Measurements from ENCODE around the gene EML3.
"Not testable (repeated sequence)": the region's sequence is repeated elsewhere in the genome, so short reads cannot be mapped to it uniquely, and the experiment has no call there.

EML3 gene, protein sequence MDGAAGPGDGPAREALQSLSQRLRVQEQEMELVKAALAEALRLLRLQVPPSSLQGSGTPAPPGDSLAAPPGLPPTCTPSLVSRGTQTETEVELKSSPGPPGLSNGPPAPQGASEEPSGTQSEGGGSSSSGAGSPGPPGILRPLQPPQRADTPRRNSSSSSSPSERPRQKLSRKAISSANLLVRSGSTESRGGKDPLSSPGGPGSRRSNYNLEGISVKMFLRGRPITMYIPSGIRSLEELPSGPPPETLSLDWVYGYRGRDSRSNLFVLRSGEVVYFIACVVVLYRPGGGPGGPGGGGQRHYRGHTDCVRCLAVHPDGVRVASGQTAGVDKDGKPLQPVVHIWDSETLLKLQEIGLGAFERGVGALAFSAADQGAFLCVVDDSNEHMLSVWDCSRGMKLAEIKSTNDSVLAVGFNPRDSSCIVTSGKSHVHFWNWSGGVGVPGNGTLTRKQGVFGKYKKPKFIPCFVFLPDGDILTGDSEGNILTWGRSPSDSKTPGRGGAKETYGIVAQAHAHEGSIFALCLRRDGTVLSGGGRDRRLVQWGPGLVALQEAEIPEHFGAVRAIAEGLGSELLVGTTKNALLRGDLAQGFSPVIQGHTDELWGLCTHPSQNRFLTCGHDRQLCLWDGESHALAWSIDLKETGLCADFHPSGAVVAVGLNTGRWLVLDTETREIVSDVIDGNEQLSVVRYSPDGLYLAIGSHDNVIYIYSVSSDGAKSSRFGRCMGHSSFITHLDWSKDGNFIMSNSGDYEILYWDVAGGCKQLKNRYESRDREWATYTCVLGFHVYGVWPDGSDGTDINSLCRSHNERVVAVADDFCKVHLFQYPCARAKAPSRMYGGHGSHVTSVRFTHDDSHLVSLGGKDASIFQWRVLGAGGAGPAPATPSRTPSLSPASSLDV

DNA sequence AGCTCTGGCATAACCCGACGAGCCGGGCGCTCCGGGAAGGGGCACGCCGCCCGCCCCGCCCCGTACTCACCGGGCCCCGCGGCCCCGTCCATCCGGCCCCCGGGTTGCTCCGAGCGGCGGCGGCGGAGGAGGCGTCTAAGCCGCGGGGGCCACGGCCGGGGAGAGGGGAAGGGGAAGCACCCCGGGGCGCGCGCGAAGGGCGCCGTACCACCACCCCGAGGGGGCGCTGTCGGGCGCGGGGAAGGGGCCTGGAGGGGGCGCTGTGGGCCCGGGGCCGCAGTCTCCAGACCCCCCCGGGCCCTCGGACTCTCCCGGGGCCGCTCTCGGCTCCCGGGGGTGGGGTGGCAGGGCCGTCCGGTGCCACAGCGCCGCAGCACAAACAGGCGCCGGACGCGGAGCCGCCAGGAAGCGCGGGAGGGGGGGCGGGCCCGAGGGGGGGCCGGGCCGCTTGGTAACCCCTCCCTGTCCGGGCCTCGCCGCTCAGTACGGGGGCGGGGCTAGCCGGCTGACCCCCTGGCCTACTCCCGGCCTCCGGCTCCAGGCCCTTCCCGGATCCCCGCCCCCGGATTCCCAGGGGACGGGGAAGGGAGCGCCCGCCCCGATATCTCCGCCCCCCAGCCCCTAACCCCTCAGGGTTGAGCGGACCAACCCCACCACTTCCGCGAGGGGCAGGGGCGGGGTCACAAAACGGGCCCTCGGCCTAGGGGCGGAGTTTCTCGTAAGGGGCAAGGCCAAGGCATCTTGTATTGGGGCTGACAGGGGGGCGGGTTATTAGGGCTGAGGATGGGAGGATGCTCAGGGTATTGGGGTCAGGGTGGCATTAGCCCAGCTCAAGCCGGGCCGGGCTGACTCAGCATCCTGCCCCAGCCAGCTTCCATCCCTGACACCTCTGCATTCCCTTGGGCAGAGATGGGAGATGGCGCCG is at the start of gene EML3, which contains the start of gene ROM1:
Gene EML3 (minus strand): TSS at position 410 of the 925 bp plus-strand sequence. CDS start 318 bp downstream, at position 92.
Gene ROM1 (plus strand): TSS at position 892 of the 925 bp plus-strand sequence. CDS start 25 bp downstream, at position 917.
- DNase-seq = peak; percentile 91 to 93

DNA sequence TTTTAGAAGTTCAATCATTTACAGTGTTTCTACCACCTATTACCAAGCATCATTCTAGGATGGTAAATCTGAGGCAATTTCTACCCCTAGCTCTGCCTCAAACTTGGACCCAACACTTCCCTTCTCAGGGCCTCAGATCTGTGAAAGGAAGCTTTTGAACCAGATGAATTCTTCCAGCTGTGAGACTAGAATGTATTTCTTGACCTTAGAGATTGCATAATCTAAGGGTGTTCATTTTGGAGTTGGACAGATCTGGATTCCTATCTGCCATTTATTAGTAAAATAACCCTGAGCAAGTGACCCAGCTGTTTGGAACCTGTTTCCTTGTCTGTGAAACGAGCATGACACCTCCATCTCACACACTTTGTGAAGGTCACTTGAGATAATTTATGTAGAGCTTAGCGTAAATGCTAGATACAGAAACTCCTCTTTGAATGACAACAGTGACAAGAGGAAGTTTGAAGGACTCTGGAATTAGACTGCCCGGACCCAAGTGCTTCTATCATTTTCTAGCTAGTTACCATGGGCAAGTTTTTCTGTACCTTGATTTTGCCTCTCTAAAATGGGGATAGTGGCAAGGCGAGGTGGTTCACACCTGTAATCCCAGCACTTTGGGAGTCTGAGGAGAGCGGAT is 44.3 kb upstream of the EML3 start:
- DNase-seq = no peak

DNA sequence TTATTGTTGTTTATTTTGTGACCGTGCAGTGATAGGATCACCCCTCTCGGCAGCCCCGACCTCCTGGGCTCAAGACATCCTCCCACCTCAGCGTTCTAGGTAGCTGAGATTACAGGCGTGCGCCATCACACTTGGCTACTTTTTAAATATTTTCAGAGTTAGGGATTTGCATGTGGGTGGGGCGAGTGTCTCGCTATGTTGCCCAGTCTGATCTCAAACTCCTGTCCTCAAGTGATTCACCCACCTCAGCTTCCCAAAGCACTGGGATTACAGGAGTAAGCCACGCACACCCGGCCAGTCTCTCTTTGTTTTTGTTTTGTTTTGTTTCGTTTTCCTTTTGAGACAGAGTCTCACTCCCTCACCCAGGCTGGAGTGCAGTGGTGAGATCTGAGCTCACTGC is 41.7 kb upstream of the EML3 start:
- DNase-seq = no peak

DNA sequence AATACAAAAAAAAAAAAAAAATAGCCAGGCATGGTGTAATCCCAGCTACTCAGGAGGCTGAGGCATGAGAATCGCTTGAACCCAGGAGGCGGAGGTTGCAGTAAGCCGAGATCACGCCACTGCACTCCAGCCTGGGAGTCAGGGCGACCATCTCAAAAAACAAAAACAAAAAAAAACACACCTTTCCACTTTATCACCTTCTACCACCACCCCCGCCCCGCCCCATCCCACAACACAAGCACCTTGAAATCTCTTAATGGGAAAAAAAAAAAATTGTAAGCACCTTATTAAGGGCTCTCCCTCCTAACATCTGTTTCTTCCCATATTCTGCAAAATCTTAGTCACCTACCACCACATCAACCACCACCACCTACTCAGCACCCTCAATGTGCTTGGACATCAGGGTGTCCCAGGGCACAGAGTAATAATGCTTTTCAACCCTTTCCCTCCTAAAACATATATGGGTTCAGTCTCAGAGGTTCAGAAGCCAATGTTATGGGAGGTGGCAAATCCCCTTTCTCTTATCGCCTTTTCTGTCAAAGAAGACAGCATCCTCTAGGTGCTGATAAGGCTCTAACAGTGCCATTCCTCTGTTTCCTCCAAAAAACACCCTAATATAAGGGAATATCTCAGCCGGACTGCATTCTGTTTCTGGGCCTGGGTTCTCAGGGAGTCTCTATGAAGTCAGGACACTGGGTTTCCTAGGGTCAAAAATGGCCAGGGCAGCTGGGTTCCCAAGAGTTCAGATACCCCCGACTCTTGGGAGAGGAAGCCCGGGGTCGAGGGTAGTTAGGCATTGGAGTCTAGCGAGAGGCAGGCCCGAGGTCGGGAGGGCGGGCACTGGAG is 39.8 kb upstream of the EML3 start:
- DNase-seq = peak in 1 of 2 donors; percentile 69

DNA sequence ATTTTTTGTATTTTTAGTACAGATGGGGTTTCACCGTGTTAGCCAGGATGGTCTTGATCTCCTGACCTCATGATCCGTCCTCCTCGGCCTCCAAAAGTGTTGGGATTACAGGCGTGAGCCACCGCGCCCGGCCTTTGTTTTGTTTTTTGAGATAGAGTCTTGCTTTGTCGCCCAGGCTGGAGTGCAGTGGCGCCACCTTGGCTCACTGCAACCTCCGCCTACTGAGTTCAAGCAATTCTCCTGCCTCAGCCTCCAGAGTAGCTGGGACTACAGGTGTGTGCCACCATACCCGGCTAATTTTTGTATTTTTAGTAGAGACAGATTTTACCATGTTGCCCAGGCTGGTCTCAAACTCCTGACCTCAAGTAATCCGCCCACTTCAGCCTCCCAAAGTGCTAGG is 37.7 kb upstream of the EML3 start:
- DNase-seq = not testable (repeated sequence)

DNA sequence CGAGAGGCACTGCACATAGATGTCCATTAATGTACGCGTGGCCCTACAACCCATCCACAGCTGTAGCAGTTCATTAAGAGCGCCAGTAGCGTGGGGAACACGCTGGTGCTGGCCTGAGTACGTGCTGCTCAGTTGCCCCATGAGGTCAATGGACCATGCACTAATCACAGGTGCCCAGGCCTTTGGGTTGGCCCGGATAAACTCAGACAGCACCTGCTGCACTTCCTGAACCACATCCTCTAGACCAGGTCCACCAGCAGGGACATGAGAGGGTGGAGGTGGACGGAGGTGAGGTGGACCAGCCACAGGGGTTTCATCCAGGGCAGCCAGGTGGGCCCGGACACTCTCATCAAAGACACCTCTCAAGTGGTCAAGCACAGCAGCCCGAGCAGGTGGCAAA is 36.9 kb upstream of the EML3 start:
- DNase-seq = no peak

DNA sequence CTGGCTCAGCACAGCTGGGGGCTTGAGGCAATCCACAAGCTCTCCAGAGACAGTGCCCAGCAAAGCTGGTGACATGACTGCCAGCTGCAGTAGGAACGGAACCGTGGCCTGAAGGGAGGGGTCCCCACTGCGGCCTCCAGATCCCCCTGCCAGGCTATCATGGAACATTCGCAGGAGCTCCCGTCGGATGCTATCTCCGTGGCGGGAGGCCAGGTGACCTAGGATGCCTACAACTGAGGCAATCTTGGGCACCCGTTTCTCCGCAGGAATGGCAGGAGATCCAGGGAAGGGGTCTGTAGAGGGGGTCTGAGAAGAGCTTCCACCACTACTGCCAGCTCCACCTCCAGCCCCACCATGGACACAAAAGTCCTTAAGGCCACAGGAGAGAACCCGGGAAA is 36.4 kb upstream of the EML3 start:
- DNase-seq = no peak

DNA sequence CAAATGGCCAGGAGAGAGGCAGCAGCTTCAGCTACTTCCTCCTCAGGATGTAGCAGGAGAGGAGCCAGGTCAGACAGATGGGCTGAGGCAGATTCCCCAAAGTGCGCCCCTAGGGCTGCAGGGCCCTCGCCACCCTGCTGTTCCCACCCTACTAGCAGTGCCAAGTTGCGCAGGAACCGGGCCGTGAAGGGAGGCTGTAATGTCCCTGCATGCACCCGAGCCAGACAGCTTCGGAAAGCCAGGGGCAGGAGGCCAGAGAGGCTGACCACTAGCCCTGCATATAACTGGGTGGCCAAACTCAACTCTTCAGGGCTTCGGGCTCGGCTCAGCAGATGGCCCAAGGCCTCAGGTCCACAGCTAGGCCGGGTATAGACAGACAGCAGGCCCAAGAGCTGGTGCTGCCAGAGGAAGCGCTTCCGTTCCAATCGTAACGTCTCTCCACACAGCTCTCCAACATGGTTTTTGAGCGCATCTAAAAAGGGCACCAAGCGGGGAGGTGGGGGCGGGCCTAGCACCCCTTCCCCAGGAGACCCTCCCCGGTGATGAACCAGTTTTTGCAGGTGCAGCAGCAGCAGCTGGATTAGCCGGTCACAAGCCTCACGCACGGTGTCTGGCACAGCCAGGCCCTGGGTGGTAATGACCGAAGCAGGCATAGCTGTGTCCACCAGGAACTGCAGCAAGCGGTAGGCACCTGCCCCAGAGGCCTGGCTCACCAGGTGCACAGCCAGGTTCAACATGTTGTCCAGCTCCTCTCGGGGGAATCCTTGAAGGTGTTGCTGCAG is 35.8 kb upstream of the EML3 start:
- DNase-seq = no peak

DNA sequence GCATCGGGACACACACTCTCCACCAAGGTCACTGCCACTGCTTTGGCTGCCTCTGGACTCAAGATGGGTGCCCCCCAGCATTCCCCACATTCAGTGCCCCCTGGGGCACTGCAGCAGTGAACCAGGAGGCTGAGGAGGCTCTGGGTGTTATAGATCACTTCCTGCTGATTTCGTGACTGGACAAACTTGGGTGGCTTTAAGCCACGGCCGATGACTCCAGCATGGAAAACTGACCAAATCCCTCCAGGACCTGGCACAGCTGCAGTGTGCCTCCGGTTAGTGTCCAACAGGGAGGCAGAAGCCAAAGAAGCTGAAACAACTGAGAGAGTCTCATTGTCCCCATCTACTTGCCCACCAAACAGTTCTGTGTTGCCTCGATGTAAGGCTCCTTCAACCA is 35.0 kb upstream of the EML3 start:
- no peak for DNase-seq

DNA sequence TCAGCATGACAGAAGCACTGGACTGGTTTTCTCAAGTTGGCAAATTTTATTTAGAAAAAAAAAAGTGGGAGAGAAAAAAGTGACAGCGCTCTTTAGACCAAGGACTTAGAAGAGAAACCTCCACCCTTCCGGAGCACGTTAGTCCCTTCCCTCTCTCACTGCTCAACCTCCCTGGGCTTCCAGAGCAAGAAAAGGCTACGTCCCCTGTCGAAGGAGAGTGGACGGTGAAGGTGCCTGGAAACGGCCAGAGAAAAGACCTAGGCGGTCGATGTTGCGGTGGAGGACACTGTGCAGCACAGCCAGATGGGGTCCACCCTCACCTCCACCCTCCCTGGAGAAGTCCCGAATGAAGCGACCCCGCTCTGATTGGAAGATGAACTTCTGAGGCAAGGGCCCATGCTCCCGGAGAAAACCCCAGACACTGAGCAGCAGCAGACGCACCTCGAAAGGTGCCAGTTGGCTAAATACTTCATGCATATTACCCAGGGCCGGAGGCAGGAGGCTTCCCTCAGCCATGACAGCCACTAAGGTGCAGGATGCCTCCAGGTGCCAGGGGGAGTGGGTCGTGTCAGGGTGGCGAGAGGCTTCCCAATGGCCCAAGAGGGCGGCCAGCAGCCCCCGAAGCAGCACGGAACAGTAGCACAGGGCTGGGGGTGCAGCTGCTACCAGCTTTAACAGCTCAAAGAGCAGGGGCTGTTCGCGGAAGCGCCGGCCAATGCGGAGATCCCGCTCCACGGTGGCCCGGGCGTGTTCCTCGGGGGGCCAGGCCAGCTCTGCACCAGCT is 34.4 kb upstream of the EML3 start:
- DNase-seq = no peak

DNA sequence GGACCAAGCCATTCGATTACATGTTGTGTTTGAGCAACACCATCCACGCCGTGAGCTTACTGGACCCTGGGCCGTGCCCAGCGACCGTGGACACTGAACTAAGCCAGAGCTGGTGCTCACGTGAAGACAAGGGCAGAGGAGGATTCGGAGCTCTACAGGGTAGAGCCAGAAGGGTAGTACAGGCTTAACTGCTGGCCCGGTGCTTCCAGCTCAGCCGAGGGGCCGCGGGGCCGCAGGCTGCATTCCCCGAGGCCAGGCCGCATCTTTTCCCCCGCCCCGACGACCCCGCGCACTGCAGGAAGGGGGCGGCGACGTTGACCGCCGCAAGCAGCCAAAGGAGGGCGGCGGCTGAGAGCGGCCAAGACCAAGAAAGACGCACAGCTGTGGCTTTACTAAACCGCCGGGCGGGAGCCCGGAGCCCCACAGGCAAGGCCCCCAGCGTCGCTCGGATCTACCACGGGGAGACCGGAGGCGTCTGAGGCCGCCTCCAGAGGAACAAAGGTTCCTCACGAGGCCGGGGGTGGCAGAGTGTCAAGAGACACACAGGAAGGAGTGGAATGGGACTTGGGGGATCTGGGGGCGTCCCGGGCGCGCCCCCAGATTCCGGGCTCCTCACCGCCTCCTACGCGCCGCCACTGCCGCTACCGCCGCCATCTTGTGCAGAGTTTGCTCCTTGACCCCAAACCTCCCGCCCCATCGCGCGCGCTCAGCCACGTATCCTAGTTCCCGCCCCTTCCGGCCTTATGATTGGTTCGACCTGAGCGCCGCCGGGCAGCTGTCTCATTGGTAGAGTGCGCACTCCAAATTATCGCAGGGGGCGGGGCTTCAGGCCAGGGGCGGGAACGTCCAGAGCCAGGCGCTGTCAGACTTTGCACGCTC is 33.6 kb upstream of the EML3 start, which contains the start of gene GANAB:
Gene GANAB (minus strand): TSS at position 668 of the 879 bp plus-strand sequence. CDS start 14 bp downstream, at position 654.
- peak; percentile 98 to 99 for DNase-seq

DNA sequence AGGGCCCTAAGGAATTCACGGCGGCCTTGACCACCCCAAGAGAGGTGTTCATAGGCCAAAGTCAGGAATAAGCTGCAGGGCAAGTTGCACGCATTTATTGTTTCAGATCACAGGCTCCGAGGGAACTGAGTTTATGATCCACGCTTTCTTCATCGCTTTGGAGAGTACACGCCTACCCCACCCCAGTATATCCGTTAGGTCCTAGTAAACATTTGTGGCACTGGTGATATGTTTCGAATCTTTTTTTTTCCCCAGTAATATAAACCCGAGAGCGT is 33.0 kb upstream of the EML3 start:
- no peak for DNase-seq

DNA sequence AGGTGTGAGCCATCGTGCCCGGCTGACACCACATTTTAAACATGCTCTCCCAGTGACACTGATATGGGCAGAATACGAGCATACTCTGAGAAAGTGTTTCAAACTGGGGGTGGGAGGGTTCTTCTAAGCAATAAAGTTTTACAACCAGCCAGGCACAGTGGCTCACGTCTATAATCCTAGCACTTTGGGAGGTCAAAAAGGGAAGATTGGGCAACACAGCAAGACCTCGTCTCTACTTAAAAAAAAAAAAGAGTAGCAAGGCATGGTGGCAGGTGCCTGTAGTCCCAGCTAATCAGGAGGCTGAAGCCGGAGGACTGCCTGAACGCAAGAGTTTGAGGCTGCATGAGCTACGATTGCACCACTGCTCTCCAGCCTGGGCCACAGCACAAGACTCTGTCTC is 31.6 kb upstream of the EML3 start:
- no peak for DNase-seq

DNA sequence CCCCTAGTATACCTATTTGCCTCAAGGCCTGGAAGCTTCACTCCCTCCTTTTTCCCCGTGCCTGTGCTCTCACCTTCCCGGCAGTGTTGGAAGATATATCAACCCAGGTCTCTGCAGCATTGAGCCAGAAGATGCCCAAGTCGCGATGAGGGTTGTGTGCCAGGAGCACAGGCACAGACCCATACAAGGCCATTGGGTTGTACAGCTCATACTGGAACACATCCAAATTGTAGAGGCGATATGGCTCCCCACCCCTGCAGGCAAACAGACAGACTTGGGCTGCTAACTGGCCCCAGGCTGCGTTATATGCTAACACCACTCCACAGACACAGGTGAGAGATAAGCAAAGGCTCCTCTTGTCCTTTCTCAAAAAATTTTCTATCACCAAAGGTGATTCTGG is 19.9 kb upstream of the EML3 start:
- DNase-seq = no peak

DNA sequence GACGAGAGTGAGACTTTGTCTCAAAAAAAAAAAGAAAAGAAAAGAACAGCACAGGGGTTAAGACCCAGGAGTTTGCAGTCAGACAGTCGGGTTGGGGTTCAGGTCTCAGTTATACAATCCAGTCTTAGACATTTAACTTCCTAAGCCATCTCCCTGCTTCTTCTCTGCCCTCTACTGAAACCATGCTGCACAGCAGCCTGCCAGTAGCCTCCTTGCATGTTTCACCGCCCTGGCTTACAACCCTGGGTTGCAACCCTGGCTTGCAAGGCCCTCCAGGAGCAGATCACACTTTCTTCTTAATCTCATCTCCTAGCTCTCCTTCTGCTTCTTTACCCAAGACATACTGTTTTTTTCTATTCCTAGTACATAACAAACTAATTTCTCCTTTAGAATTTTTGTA is 15.1 kb upstream of the EML3 start:
- no peak for DNase-seq

DNA sequence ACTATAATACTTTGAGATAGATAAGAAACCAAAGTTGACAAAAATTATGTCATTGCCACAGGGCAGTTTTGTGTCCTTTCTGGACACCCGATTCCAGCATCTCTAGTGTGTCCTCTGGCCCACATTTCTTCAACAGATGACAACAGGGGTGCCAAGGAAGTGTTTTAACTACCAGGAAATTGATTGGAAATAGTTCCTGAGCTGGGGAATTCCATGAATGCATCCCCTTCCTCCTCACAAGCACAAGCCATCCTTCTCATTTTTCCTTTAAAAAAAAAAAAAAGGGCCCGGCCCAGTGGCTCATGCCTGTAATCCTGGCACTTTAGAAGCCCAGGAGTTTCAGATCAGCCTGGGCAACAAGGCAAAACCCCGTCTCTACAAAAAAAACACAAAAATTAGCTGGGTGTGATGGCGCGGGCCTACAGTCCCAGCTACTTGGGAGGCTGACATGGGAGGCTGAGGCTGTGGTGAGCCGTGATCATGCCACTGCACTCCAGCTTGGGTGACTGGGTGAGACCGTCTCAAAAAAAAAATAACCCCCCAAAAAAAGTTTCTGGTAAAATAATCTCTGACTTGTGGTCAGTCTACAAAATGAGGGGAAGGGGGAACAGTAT is 10.0 kb upstream of the EML3 start:
- no peak for DNase-seq

DNA sequence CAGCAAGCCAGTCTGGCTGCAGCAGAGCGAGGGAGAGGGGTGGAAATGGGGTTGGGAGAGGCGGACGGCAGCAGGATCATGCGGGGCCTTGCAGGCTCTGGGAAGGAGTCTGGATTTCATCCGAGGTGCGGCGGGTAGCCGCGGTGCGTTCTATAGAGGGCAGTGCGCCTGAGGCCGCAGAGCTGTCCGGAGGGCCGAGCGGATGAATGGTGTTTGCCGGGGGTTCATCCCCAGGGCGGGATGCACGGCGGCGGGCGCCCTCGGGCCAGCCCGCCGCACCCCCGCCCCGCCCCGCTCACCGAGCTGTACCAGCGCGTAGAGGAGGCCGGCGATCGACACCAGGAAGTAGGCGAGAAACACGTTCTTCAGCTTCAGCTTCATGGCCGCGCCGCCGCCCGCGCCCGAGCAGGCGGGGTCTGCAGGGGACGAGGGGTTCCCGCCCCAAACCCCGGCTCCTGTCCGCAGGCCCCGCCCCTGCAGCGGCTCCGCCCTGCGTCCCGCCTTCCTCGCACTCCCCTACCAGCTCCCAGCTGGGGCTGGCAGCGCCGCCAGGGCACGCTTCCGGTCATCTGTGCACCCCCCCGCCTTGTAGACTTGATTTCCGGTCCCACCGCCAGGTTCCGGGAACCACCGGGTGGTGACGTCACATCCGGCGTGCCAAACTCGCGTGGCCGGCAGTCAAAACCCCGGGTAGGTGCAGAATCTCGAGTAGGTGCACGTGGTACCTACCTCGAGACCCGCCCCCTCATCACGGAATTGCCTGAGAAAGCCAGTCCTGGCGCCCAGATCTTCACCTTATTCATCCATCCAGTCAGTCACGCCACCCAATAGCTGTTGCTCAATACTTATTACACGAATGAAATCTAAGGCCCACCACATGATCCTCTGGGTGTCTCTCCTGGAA is 9.2 kb upstream of the EML3 start, which contains the start of gene B3GAT3:
Gene B3GAT3 (minus strand): TSS at position 420 of the 904 bp plus-strand sequence. CDS start 39 bp downstream, at position 381.
- peak; percentile 98 for DNase-seq

All from CD4-positive, alpha-beta T cell treated with Interleukin-1 beta for 1 hour (primary cell).